WTC11 (cell line): ENCODE results near the gene REX1BD.

ENCODE experiments used
- ATF1 ChIP-seq: sonication (generic); formaldehyde crosslinking; IDR thresholded peaks from 2 replicates; pipeline ENCODE4 v1.8.1; 2023; ENCODE audit warnings: mild to moderate bottlenecking, moderate library complexity, missing genetic modification reagents
- CREB1 ChIP-seq: sonication (generic); formaldehyde crosslinking; IDR thresholded peaks from 2 replicates; pipeline ENCODE4 v1.8.0; 2023; ENCODE audit warnings: mild to moderate bottlenecking, missing genetic modification reagents
- CTCF ChIP-seq: fragments of 200-600 bp; IDR thresholded peaks from 2 replicates; pipeline ENCODE4 v1.8.0; 2022; ENCODE audit warnings: antibody characterized with exemption
- E2F1 ChIP-seq: sonication (generic); formaldehyde crosslinking; IDR thresholded peaks from 2 replicates; pipeline ENCODE4 v1.8.0; 2022; ENCODE audit warnings: mild to moderate bottlenecking, missing genetic modification reagents
- GABPB1 ChIP-seq: sonication (generic); formaldehyde crosslinking; IDR thresholded peaks from 2 replicates; pipeline ENCODE4 v1.8.1; 2023; ENCODE audit warnings: mild to moderate bottlenecking, missing genetic modification reagents
- TF ChIP-seq, protein P1 (sequence below): sonication (generic); formaldehyde crosslinking; IDR thresholded peaks from 2 replicates; pipeline ENCODE4 v1.8.0; 2022; ENCODE audit warnings: mild to moderate bottlenecking, missing genetic modification reagents

DNA sequence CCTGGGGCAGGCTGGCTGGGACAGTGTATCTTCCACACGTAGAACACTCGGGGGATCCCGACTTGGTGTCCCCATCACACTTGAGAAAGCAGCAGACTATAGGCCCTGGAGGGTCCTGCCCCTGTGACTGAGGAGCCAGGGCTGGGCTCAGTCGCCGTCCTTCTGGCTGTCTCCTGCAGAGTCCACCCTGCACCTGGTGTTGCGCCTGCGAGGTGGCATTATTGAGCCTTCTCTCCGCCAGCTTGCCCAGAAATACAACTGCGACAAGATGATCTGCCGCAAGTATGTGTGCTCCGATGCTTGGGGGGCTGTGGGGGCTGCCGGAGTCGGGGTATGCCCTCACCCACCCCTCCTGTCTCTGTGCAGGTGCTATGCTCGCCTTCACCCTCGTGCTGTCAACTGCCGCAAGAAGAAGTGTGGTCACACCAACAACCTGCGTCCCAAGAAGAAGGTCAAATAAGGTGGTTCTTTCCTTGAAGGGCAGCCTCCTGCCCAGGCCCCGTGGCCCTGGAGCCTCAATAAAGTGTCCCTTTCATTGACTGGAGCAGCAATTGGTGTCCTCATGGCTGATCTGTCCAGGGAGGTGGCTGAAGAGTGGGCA, 13.8 kb upstream of the REX1BD start:
- TF ChIP-seq GABPB1 (CRISPR knock-in tag) = no peak
- TF ChIP-seq CTCF = no peak
- no peak for TF ChIP-seq CREB1
- TF ChIP-seq ATF1 = no peak
- no peak for TF ChIP-seq E2F1 (CRISPR knock-in tag)
- TF ChIP-seq, protein P1, sequence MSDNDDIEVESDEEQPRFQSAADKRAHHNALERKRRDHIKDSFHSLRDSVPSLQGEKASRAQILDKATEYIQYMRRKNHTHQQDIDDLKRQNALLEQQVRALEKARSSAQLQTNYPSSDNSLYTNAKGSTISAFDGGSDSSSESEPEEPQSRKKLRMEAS = no peak
